Cardiac septum (tissue), 1 donor: ENCODE measurements around the gene SPN. TPM values are rescaled to one million over a fixed set of nuclear protein-coding genes. Genes with fewer than 3 reads are reported as not detected.
"Not testable (repeated sequence)": the region's sequence is repeated elsewhere in the genome, so short reads cannot be mapped to it uniquely, and the experiment has no call there.

ENCODE experiments used
- DNase-seq: peaks from one replicate; pipeline ENCODE4 v3.0.0-alpha.2; 2020; ENCODE audit warnings: low spot score
- intact Hi-C: fragments of 100-400 bp; cut with DNase I; formaldehyde crosslinking; loops from one replicate; pipeline ENCODE4 v1.14.0; 2022
- total RNA-seq: library from RNA; stranded (reverse); fragmentation: NEBNext Ultra II Directional; extraction: Animal tissue kit (Norgen Biotek cat#: 25700); gene quantifications from one replicate; pipeline ENCODE4 v1.2.1, GENCODE V29; 2021
- donor health status: DM: no; HTN: no; CAD: no.

Gene SPN
- total RNA-seq, 1 donor from 2014 or later: 3.1 TPM

DNA sequence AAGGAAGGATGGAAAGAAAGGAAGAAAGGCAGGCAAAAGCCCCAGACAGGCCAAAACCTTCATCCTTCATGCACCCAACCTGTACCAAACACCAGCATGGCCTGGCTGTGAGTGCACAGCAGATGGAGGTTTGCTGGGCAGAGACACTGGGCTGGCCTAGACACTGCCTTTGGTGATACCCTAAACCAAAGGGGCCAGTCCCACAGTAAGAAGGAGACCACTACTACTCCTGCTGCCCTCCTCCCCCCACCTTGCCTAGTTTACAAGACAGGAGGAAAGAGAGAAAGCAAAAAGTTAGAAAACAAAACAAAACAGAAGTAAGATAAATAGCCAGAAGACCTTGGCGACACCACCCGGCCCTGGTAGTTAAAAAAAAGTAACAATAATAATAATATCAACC is 35.0 kb downstream of the SPN start:
- peak; percentile 58 for DNase-seq
- intact Hi-C loops: loop anchor here (5.0 kb wide), 1 partner anchor 149 kb away; no protein-coding TSS in a partner anchor

DNA sequence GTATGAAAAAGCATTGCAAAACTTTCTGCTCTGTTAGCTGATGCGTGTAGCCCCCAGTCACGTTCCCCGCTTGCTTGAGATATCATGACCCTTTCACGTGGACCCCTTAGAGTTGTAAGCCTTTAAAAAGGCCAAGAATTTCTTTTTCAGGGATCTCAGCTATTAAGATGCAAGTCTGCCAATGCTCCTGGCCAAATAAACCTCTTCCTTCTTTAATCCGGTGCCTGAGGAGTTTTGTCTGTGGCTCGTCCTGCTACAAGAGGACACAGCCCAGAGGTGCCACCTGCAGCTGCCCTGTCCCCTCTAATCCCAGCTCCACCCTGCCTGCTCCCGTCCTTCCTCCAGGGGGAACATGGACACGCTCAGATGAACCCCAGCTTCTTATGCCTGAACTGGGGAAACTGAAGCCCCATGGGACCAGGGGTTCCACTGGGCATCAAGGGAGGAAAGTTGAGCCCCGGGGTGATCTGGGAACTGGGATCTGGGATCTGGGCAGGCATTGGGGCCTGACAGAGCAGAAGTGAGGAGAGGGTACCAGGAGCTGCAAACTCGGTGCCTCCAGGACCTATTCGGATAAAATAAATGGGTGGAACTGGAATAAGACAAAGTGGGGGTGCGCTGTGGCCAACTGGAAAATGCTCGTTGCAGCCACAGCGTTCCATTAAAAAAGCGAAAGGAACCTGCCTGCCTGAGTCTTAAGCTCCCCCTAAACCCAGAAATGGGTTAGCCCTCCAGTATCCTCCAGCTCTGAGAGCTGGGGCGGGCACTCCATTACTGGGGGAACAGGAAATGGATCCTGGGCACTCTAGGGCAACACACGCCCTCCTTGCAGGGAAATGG is 35.7 kb downstream of the SPN start:
- DNase-seq: peak; percentile 41
- intact Hi-C loops: loop anchor here (5.0 kb wide), 1 partner anchor 149 kb away; no protein-coding TSS in a partner anchor

DNA sequence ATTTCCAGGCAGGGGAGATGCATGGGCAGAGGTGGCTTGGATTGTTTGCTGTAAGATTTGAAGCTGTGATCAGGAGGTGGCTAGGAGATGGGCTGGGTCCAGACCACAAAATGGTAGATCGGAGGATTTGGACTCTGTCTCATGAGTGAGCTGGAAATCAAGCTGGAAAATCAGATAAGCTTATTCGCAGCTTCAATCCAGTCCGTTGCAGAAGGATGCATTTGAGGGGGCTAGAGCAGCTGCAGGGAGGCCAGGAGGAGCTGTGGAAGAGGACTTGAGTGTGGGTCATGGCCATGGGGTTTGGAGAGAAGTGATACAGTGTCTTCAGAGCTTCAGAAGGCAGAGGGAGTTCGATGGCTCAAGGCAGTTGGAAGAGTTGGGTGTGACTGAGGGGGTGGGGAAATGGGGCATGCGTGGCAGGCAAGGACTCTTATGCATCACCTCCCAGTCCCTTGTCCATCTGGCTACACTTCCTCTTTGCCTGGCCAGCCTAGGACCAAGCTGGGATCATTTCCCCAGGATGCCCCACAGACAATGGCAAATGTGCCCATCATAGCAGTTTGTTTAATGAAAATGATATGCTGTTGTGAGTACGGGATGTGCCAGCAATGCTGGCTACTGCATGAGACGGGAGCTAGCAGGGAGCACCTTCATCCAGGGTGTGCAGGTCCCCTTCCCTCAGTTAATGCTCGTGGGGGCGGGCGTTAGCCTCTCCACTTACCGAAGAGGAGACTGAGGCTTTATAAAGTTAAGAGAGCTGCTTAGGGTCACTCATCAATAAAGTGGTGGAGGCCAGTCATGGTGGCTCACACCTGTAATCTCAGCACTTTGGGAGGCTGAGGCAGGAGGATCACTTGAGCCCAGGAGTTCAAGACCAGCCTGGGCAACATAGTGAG is 36.5 kb downstream of the SPN start:
- intact Hi-C loops: loop anchor here (5.0 kb wide), 2 partner anchors 148 to 323 kb away; partner anchors contain the start of gene C16orf92

DNA sequence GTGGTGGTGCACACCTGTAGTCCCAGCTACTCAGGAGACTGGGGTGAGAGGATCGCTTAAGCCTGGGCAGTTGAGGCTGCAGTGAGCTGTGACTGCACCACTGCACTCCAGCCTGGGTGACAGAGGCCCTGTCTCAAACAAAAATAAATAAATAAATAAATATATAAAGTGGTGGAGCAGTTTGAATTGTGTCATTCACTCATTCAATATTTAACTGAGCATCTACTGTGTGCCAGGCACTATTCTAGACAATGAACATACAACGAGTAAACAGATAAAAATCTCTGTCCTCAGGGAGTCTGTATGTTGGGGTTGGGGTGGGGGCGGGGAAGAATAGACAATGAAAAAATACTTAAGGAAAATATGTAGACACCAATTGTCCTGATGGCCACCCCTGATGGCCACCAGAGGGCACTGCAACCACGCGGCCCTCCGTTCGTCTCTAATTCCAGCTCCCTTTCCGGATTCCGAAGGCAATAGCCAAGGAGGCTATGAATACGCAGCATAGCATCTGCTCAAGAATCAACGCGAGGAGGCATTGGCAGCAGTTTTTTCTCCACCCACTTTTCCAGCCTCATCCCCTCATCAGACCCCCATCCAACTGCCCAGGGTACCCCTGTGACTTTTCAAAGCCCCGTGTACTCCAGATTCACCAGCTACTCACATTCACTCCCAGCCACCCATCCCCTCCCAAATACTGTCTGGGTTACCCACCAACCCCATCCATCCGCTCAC is 37.4 kb downstream of the SPN start:
- peak; percentile 92 for DNase-seq
- intact Hi-C loops: loop anchor here (5.0 kb wide), 1 partner anchor 322 kb away; the partner anchor contains the start of gene C16orf92

More for the DNA sequence above, 36.5 kb downstream of the SPN start:
- peak; percentile 65 for DNase-seq

DNA sequence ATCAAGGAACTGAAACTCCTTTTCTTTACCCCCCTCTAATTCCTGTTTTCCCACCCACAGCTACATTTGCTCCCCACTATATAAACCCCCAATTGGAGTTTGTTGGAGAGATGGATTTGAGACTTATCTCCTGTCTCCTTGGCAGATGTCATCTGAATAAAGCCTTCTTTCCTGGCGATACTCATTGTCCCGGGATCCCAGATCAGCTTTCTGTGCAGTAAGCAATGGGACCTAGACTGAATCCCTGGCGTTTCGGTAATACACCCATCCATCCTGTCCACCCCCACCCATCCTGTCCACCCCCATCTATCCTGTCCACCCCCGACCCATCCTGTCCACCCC is 38.1 kb downstream of the SPN start:
- intact Hi-C loops: loop anchor here (5.0 kb wide), 1 partner anchor 321 kb away; the partner anchor contains the start of gene C16orf92

DNA sequence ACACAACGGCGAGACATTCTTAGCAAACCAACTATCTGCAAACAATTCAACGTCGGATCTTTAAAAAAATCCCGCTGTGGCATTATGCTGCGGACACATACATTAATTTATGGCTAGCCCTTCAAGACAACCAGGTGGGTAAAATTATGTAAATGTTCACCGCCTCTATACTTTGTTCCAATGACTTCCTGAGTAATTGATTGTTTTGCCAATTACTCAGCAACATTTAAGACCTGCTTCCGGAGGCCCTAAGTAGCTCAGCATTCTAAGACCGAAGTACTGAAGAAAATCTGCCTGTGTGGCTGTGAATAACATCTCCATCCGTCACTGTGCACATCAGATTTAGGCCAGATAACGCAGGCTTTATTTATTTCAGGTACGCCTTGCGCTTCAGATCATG is 39.2 kb downstream of the SPN start:
- peak; percentile 29 for DNase-seq
- intact Hi-C loops: loop anchor here (5.0 kb wide), 1 partner anchor 320 kb away; the partner anchor contains the start of gene C16orf92

More for the DNA sequence above, 38.1 kb downstream of the SPN start:
- DNase-seq: no peak

DNA sequence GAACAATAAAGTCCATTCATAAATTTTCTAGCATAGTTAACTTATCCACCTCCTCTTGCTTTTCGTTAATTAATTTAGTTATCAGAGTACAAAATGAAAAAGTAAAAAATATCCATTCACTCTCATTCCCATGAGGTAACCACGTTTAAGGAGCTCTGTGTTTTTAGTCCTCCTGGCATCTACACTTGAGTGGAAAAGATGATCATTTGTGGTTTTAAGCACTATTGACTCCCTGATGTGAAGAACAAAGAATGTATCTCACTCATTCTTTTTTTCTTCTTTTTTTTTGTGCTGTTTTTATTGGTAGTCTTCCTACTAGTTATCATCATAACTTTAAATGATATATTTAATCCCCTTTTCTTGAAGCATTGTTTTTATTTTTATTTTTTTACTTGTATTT is 42.0 kb downstream of the SPN start:
- intact Hi-C loops: no loop called here
- DNase-seq: no peak

DNA sequence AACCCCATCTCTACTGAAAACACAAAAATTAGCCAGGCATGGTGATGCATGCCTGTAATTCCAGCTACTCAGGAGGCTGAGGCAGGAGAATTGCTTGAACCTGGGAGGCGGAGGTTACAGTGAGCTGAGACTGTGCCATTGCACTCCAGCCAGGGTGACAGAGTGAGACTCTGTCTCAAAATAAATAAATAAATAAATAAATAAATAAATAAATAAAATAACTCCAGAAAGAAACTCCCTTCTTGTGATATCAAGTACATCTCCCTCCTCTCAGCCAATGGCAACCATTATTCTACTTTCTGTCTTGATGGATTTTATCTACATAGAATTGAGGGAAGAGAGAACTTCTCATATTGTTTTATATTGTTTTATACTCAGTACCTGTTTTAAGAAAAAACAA is 44.1 kb downstream of the SPN start:
- intact Hi-C loops, DNase-seq: not testable (repeated sequence)

DNA sequence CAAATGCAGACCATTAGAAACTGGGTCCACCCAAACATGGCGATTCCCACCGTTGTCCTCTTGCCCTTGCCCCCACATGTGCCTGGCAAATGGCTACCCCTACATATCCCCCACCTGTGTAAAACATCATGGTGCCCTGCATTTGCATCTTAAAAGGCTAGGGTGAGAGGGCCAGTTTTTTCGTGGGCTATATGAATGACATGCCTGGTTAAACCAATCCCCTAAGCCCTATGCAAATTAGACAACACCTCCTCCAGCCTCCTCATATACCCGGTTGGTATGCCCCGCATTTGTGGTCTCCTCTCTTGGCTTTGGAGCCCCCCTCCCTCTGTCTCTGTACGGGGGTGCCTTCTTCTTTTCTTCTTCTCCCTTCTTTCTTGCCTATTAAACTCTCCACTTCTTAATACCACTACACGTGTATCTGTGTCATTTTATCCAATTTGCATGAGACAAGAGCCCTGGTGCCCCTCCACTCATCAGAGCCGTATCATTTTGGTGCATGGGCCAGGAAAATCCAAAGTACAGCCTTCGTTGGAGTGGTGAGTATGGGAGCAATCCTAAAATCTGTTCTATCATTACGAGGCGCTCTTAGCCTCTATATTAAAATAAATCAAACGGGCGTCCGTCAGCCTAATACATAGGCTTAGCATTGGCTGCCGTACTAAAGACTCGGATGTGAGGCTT is 46.0 kb downstream of the SPN start:
- intact Hi-C loops: no loop called here
- peak; percentile 14 for DNase-seq

DNA sequence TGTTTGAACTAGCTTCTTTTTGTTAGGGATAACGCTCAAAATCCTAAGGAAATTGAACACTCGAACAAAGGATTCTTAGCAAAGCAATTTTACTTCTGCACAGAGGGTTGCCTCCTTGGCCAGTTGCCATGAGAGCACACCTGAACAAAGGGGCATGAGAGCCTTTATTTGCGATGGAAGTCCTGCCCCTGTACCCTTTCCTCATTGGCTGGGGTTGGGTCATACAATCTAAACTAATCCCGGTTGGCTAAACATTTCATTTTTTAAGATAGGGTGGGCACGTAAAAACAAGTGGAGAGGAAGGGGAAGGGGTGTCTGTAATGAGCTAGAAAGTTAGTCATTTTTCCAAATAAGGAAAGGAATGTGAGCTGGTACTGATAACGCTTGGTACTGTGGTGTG is 46.6 kb downstream of the SPN start:
- DNase-seq, intact Hi-C loops: not testable (repeated sequence)

DNA sequence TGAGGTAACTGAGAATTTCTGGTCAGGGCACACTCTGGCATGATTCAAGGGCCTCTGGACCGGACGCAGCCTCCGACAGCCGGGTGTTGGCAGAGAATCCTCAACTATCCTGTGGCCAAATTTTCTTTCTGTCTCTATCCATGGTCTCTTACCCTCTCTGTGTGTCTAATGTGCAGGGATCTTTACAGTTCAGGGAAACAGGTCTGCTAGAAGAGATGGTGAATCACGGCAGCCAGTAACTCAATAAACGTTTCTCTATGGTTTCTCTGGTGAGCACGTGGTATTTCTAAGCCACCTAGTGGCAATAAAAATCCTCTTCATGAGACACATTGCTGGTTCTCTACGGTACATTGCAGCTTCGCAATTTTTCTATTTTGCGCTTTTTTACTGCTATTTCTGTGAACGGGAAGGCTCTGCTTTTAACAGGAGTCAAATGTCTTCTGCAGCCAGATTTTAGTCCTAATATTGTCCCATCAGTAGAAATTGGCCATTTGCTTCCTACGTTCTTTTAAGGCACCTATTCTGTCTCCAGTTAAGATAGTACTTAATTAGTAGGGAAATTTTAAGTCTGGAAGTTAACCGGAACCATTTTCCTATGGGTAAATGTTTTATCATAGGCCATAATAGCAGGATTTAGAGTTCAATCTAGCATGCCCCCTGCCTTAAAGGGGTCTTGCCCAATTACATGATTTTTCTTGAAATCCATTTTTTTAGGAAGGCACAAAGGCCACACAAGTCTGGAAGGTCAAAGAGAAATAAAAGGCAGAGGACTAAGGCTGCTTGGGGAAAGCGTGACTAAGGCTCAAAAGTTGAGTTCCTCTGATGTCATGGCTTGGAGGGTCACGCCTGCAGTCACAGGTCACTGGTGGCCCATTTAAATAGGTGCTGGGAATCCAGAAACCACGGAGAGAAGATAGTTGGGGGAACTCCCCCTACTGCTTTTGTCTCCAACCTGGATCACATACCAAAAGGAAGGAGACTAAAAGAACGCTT is 47.5 kb downstream of the SPN start:
- intact Hi-C loops: no loop called here
- no peak for DNase-seq

DNA sequence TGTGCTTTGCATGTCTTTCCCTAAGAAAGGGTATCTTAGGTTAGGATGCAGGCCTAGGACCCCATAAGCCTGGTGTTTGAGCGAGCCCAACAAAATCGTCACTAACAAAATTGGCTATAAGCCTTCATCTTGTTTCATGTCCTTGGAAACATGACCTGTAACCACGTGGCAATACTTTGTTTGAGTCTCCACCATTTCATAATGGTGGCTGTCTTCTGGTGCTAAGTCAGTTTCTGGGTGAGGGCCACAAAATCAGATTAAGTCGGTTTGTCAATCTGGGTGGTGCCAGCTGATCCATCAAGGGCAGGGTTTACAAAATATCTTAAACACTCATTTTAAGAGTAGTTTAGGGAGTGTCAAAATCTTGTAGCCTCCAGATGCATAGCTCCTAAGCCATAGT is 49.8 kb downstream of the SPN start:
- intact Hi-C loops: no loop called here
- DNase-seq: no peak

DNA sequence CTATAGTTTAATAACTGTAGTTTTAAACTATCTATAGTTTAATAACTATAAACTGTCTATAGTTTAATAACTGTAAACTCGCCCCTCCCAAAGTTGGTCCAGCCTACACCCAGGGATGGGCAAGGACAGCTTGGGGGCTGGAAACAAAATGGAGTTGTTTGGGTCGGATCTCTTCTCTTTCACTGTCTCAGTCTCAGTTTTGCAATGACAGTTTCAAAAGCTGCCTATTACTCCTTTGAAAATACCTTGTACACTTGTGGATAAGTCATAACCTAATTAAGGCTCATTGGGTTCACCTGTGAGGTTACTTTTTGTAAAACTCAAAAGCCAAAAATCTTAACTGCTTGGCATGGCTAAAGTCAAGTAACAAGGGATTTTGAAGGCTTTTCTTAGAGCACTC is 51.3 kb downstream of the SPN start:
- intact Hi-C loops: no loop called here
- DNase-seq: no peak

DNA sequence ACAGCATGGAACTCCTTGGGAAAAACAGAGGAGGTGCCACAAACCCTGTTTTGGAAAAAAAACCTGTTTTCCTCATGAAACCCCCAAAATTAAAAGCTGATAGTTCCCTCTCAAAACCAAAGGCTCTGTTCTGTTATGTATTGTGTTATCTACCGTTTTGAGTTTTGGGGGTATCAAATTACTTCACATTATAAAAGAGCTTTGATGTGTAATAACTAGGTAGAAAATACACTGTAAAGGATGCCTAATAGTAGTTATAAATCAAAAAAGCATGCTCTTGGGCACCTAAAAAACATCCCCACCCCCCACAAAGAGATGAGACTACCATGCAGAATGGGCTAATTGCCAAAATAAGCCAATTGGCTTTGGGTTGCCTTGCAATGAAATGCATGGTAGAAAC is 51.9 kb downstream of the SPN start:
- intact Hi-C loops: no loop called here
- DNase-seq: no peak

DNA sequence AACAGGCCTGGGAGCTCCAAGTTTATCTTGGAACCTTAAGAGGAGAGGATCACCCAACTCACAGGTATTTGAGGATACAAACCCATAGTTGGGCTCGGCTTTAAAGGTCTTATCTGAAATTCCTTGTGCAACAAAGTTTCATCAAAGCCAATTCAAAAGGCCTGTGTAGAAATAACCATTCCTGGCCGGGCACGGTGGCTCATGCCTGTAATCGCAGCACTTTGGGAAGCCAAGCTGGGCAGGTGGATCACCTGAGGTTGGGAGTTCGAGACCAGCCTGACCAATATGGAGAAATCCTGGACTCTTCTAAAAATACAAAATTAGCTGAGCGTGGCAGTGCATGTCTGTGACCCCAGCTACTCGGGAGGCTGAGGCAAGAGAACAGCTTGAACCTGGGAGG is 54.1 kb downstream of the SPN start:
- no peak for DNase-seq
- intact Hi-C loops: no loop called here

DNA sequence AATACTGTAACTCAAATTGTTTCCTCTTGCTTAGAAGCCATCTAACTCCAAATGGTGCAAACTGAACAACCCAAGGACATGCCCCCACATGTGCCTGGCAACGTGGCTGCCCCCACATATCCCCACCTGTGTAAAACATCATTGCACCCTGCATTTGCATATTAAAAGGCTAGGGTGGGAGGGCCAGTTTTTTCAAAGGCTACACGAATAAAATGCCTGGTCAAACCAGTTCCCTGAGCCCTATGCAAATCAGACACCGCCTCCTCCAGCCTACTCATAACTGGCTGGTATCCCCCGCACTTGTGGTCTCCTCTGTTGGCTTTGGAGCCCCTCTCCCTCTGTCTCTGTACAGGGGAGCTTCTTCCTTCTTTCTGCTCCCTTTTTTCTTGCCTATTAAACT is 56.0 kb downstream of the SPN start:
- DNase-seq: no peak
- intact Hi-C loops: no loop called here
